Activated CD4-positive, alpha-beta T cell treated with anti-CD3 and anti-CD28 coated beads for 4 hours (primary cell): Measurements from ENCODE around the gene RUFY2.
"Not testable (repeated sequence)": the region's sequence is repeated elsewhere in the genome, so short reads cannot be mapped to it uniquely, and the experiment has no call there.

ENCODE experiments used
- DNase-seq, 2 donors: peaks; one replicate each; pipeline ENCODE4 v3.0.0-alpha.2; 2020

RUFY2 gene

DNA sequence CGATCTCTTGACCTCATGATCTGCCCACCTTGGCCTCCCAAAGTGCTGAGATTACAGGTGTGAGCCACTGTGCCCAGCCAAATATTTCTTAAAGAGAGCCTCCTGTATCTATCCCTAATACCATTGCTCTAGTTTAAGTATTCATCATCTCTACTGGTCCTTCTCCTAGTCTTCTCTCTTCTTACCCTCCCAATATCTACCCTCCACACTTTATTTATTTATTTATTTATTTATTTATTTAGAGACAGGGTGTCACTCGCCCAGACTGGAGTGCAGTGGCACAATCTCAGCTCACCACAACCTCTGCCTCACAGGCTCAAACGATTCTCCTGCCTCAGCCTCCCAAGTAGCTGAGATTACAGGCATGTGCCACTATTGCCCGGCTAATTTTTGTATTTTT, 82.7 kb downstream of the RUFY2 start:
- not testable (repeated sequence) for DNase-seq

DNA sequence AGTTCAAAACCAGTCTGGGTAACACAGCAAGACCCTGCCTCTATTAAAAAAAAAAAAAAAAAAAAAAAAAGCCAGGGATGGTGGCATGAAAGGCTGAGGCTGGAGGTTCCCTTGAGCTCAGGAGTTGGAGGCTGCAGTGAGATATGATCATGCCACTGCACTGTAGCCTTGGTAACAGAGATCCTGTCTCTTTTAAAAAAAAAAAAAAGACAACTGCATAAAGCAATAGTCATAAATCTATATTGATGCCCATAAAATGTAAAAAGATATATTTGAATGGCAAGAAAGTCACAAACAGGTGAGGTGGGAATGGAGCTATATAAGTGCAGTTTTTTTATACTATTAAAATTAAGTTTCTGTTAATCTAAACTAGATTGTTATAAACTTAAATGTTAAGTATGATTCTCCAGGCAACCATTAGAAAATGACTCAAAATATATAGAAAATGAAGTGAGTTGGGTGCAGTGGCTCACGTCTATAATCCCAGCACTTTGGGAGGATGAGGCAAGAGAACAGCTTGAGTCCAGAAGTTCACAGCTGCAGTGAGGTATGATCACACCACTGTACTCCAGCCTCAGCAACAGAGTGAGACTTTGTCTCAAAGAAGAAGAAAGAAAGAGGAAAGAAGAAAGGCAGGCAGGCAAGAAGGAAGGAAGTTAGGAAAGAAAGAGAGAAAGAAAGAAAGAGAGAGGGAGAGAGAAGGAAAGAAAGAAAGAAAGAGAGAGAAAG, 88.6 kb downstream of the RUFY2 start:
- no peak for DNase-seq

DNA sequence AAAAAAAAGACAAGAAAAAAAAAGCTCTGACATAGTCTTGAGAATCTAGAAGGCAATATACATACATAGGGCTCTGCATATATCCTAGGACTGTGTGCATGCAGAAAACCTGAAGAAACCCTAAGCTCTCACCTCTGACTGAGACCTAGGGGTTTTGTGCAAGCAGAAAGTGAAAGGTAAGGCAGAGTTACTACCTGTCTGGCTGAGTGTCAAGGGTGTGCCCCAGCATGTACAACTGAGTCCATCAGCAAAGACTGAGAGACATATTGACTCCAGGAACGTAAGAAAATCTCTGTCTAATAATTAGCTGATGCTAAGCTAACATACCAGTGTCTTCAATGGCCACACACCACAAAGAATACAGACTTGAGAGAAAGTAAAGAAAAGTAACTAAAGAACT, 91.5 kb downstream of the RUFY2 start:
- DNase-seq, result no peak

DNA sequence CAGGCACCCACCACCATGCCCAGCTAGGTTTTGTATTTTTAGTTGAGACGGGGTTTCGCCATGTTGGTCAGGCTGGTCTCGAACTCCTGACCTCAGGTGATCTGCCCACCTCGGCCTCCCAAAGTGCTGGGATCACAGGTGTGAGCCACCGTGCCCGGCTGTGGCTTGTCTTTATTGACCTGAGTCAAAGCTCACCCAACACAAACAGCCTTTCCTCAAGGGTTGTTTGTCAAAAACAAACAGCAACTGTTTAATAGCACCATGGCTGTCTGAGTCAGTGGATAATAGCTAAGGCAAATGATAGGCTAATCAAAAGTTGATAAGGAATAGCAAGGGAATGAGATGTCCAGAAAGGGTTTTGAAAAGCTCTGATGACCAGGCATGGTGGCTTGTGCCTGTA, 92.1 kb downstream of the RUFY2 start:
- not testable (repeated sequence) for DNase-seq

DNA sequence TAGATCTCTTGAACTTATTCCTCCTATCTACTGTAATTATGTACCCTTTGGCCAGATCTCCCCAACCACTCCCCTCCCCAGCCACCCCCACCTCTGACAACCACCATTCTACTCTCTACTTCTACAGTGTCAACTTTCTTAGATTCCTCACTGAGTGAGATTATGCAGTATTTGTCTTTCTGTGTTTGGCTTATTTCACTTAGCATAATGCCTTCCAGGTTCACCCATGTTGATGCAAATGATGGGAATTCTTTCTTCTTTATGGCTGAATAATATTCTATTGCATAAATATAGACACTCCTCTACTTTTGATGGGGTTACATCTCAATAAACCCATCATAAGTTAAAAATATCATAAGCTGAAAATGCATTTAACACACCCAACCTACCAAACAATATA, 96.5 kb downstream of the RUFY2 start:
- no peak for DNase-seq

DNA sequence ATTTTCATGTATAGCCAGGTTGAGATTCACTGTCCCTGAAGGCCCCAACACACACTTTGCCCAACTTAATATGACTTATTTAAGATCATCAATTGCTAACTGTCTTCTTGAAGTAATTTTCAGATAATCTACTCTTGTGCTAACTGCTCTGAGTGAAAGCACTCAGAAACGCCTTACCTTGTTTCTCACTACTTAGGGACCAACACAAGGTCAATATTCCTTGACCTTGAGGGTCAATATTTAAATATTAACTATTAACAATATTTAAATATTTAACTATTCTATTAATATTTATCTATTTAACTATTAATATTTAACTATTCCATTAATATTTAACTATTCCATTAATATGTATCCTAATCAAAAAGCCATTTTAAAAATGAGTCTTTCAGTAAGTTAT, 101.2 kb downstream of the RUFY2 start:
- no peak for DNase-seq

DNA sequence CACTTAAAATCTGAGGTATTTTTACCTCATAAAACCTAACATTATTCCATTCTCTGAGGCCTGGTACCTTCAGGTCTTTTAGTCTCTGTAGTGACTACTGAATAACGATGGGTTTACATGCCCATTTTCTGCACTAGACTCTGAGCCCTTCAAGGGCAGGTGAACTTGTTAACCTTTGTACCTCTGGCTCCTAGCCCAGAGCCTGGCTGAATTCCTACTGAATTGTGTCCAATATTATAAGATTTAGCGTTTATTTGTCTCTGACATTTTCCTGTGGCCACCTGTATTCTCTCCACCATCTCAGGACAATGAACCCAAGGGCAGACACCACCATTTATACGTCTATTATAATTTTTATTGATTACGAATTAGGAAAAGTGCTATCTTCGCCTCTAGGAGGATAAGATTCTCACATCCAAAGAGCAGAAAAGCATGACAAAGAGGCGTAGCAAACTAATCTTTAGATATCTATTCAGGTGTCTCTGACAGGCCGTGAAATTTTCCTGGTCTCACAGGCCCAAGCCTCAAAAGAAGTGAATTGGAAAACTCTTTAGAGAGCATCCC, 103.1 kb downstream of the RUFY2 start:
- DNase-seq, result no peak

DNA sequence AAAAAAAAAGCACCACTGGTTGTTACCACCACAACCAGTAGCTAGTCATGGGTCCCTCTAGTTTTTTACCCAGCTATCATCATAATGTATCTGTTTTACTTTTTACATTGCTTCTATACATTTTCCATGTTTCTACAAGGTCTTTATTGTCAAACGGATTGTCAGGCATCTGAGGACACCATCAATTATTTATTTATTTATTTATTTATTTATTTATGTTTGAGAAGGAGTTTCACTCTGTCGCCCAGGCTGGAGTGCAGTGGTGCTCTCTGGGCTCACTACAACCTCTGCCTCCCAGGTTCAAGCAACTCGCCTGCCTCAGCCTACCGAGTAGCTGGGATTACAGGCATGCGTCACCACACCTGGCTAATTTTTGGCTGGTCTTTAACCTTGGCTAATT, 104.2 kb downstream of the RUFY2 start:
- DNase-seq, result no peak

DNA sequence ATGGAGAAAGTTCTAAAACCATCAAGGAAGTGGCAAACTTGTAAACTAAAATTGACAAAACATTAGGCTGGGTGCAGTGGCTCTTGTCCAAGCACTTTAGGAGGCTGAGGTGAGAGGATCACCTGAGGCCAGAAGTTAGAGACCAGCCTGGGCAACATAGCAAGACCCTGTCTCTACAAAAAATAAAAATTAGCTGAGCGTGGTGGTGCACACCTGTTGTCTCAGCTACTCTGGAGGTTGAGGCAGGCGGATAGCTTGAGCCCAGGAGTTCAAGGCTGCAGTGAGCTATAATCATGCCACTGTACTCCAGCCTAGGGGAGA, 104.6 kb downstream of the RUFY2 start:
- DNase-seq, result no peak

DNA sequence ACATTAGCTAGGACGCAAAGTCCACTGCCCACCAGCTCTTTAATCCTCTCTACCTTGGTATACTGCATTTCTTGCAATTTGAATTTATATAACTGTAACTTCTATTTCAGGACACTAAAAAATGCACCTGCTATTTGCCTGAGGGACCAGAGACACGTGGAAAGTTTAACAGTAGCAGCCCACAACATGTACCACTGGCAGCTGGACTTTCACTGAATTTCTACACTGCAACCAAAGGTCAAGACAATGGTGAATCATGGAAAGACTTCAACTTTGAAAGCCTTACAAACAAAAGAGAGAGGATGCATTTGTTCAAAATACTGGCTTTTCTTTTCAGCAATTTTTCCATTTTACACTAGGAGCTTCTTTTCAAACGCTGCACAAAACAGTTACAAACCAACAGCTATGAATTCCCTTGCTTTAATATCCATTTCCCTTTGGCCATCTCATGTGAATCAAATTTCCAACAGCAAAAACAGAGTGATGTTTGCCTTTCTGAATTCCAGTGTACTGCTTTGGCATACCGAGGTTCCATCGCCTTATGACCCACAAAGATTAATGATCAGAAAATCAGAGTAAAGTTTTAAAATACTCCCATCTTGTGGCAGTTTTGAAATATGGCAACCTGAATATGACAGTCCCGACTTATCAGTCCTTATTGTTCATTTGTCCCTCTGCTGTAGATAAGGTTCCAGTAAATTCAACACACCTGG, 105.1 kb downstream of the RUFY2 start:
- DNase-seq, result no peak

DNA sequence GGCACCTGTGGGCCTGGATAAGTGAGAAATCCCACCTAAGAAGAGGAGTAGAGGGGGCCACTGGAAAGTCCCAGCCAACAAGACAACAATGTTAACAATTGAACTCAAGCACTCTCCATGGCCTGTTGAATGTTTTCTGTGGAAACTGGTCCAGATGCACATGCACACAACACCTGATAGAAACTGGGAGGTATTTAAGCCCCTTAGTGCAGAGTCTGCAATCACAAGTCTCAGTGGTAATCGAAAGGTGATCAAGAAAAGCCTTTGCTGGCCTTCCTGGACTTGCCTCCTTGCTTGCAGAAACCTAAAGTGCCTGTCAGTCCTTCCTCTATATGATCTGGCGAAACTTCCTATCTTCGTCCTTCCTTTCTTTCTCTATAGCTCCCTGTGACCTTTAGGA, 105.8 kb downstream of the RUFY2 start:
- no peak for DNase-seq

DNA sequence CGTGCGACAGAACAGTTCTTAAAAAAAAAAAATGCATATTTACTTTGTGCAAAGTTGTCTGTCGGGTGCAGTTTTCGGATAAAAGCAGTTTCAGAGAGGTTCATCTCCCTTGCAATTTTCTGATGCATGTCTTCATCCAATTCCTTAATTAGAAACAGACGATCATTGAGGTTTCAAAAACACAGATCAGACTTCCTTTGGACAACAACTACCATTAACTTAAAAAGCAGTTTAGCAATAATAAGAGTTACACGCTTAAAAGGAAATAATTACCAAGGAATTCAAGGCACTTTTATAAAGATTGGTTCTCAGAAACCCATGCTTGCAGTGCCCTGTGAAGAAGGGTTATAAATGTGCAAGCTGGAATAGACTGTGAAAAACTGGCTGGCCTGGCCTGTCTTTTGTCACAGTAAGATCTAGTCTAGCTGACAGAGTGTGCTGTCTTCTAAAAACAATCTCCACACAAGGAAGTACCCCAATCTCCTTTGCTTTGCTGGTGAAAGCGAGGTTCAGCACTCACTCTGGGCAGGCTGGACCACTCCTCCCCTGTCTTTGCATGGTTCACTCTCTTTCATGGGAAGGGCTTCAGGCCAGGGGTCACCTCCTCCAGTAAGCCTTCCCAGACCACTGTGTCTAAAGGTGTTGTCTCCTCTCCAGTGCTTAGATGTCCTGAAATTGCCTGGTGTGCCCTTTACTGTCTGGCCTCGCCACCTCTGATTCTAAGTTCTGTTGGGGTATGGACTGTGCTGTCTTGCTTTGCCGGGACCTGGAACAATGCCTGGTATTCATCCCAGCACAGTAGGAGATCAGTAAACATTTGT, 110.0 kb downstream of the RUFY2 start:
- DNase-seq, result no peak
